HEK293 (cell line): Measurements from ENCODE around the gene TMEM151A.
A peak's percentile ranks its signal among the peaks of the same experiment; 100 is the strongest.

Experiments
- CTCF ChIA-PET: fragments of 350-600 bp; formaldehyde crosslinking; extraction: SDS; loops from one replicate; lab custom pipeline; 2021; ENCODE audit warnings: antibody characterized with exemption; lab: Yijun Ruan, JAX
- POLR2A ChIA-PET: fragments of 300-600 bp; formaldehyde crosslinking; extraction: SDS; loops from one replicate; lab custom pipeline; 2020; ENCODE audit warnings: antibody characterized with exemption, inconsistent platforms; lab: Yijun Ruan, JAX
- H3K27ac ChIP-seq: fragments of 200-500 bp; sonication (Bioruptor generic); 2 replicates; pipeline ENCODE4 v1.5.1; 2014; ENCODE audit warnings: low read depth, low read length, control low read depth, inconsistent platforms; ENCODE audit errors: extremely low read depth
- H3K36me3 ChIP-seq, 2 experiments: fragments of 200-500 bp in 1 of 2; sonication (Bioruptor generic) in 1 of 2; 1 replicate in 1 of 2; 2 replicates in 1 of 2; pipeline ENCODE4 v1.5.1; 2014 to 2017; ENCODE audit warnings: inconsistent platforms in 2 of 2, low read length in 2 of 2; ENCODE audit not compliant: control insufficient read depth in 2 of 2, insufficient read depth in 1 of 2
- H3K4me1 ChIP-seq: fragments of 200-500 bp; sonication (Bioruptor generic); 2 replicates; pipeline ENCODE4 v1.5.1; 2014; ENCODE audit warnings: mild to moderate bottlenecking, low read length, inconsistent platforms; ENCODE audit not compliant: control insufficient read depth, insufficient read depth
- H3K4me3 ChIP-seq: 2 replicates; pipeline ENCODE4 v1.5.1; 2011; ENCODE audit warnings: low read depth, mild to moderate bottlenecking, control low read depth, low read length, moderate library complexity
- H3K9me3 ChIP-seq: fragments of 200-500 bp; sonication (Bioruptor generic); 2 replicates; pipeline ENCODE4 v1.5.1; 2014; ENCODE audit warnings: low read depth, low read length, inconsistent platforms; ENCODE audit not compliant: control insufficient read depth, insufficient read depth
- BCL11B ChIP-seq: fragments of 450-650 bp; formaldehyde crosslinking; IDR thresholded peaks from 2 replicates; pipeline ENCODE4 v1.5.1; 2016; ENCODE audit warnings: low read depth, missing biosample characterization, missing genetic modification characterization
- KLF16 ChIP-seq: fragments of 450-650 bp; formaldehyde crosslinking; IDR thresholded peaks from 2 replicates; pipeline ENCODE4 v1.5.1; 2017; ENCODE audit warnings: missing biosample characterization, missing genetic modification characterization
- ZBTB8A ChIP-seq: fragments of 450-650 bp; formaldehyde crosslinking; IDR thresholded peaks from 2 replicates; pipeline ENCODE4 v1.5.1; 2016; ENCODE audit warnings: missing biosample characterization, missing genetic modification characterization
- ZNF221 ChIP-seq: fragments of 450-650 bp; formaldehyde crosslinking; IDR thresholded peaks from 2 replicates; pipeline ENCODE4 v1.5.1; 2017; ENCODE audit warnings: missing biosample characterization, missing genetic modification characterization, borderline replicate concordance
- ZNF324 ChIP-seq: fragments of 450-650 bp; formaldehyde crosslinking; IDR thresholded peaks from 2 replicates; pipeline ENCODE4 v1.5.1; 2016; ENCODE audit warnings: missing biosample characterization, missing genetic modification characterization
- ZNF335 ChIP-seq: fragments of 450-650 bp; formaldehyde crosslinking; conservative IDR thresholded peaks from 2 replicates; pipeline ENCODE4 v1.5.1; 2016; ENCODE audit warnings: missing biosample characterization, missing genetic modification characterization
- ZNF416 ChIP-seq: fragments of 450-650 bp; formaldehyde crosslinking; IDR thresholded peaks from 2 replicates; pipeline ENCODE4 v1.5.1; 2016; ENCODE audit warnings: missing biosample characterization, missing genetic modification characterization
- ZNF423 ChIP-seq: fragments of 450-650 bp; formaldehyde crosslinking; IDR thresholded peaks from 2 replicates; pipeline ENCODE4 v1.5.1; 2016; ENCODE audit warnings: missing biosample characterization, missing genetic modification characterization
- ZNF623 ChIP-seq: fragments of 450-650 bp; formaldehyde crosslinking; IDR thresholded peaks from 2 replicates; pipeline ENCODE4 v1.5.1; 2016; ENCODE audit warnings: missing biosample characterization, missing genetic modification characterization
- TF ChIP-seq, protein P1 (sequence below): fragments of 450-650 bp; formaldehyde crosslinking; conservative IDR thresholded peaks from 2 replicates; pipeline ENCODE4 v1.5.1; 2016; ENCODE audit warnings: low read depth, missing biosample characterization, missing genetic modification characterization
- TF ChIP-seq, protein P2 (sequence below): fragments of 450-650 bp; formaldehyde crosslinking; IDR thresholded peaks from 2 replicates; pipeline ENCODE4 v1.5.1; 2016; ENCODE audit warnings: missing biosample characterization, missing genetic modification characterization, borderline replicate concordance
- TF ChIP-seq, protein P3 (sequence below): fragments of 450-650 bp; formaldehyde crosslinking; IDR thresholded peaks from 2 replicates; pipeline ENCODE4 v1.5.1; 2016; ENCODE audit warnings: missing biosample characterization, missing genetic modification characterization

The TMEM151A gene

DNA sequence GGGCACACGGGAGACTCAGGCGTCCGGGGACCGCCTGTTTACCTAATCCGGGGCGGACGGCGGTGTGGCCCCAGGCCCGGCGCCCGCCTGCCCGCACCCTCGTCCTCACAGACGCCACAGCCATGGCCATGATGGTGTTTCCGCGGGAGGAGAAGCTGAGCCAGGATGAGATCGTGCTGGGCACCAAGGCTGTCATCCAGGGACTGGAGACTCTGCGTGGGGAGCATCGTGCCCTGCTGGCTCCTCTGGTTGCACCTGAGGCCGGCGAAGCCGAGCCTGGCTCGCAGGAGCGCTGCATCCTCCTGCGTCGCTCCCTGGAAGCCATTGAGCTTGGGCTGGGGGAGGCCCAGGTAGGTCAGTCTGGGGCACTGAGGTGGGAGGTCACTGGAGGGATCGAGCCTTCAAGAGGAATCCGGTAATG is 33.2 kb upstream of the TMEM151A start (continued):
- TF ChIP-seq, protein P1, sequence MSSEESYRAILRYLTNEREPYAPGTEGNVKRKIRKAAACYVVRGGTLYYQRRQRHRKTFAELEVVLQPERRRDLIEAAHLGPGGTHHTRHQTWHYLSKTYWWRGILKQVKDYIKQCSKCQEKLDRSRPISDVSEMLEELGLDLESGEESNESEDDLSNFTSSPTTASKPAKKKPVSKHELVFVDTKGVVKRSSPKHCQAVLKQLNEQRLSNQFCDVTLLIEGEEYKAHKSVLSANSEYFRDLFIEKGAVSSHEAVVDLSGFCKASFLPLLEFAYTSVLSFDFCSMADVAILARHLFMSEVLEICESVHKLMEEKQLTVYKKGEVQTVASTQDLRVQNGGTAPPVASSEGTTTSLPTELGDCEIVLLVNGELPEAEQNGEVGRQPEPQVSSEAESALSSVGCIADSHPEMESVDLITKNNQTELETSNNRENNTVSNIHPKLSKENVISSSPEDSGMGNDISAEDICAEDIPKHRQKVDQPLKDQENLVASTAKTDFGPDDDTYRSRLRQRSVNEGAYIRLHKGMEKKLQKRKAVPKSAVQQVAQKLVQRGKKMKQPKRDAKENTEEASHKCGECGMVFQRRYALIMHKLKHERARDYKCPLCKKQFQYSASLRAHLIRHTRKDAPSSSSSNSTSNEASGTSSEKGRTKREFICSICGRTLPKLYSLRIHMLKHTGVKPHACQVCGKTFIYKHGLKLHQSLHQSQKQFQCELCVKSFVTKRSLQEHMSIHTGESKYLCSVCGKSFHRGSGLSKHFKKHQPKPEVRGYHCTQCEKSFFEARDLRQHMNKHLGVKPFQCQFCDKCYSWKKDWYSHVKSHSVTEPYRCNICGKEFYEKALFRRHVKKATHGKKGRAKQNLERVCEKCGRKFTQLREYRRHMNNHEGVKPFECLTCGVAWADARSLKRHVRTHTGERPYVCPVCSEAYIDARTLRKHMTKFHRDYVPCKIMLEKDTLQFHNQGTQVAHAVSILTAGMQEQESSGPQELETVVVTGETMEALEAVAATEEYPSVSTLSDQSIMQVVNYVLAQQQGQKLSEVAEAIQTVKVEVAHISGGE (tag by site-specific recombination): 0 out of 2 replicates have a peak, but pooled peaks have one; percentile 5
- TF ChIP-seq ZNF335 (tag by site-specific recombination) (peak; percentile 95), KLF16 (tag by site-specific recombination) (no peak), BCL11B (tag by site-specific recombination) (no peak), ZNF416 (tag by site-specific recombination) (no peak), ZBTB8A (tag by site-specific recombination) (peak; percentile 71), ZNF221 (tag by site-specific recombination) (no peak), ZNF324 (no peak)
- TF ChIP-seq, protein P2, sequence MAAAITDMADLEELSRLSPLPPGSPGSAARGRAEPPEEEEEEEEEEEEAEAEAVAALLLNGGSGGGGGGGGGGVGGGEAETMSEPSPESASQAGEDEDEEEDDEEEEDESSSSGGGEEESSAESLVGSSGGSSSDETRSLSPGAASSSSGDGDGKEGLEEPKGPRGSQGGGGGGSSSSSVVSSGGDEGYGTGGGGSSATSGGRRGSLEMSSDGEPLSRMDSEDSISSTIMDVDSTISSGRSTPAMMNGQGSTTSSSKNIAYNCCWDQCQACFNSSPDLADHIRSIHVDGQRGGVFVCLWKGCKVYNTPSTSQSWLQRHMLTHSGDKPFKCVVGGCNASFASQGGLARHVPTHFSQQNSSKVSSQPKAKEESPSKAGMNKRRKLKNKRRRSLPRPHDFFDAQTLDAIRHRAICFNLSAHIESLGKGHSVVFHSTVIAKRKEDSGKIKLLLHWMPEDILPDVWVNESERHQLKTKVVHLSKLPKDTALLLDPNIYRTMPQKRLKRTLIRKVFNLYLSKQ: no peak
- TF ChIP-seq, protein P3, sequence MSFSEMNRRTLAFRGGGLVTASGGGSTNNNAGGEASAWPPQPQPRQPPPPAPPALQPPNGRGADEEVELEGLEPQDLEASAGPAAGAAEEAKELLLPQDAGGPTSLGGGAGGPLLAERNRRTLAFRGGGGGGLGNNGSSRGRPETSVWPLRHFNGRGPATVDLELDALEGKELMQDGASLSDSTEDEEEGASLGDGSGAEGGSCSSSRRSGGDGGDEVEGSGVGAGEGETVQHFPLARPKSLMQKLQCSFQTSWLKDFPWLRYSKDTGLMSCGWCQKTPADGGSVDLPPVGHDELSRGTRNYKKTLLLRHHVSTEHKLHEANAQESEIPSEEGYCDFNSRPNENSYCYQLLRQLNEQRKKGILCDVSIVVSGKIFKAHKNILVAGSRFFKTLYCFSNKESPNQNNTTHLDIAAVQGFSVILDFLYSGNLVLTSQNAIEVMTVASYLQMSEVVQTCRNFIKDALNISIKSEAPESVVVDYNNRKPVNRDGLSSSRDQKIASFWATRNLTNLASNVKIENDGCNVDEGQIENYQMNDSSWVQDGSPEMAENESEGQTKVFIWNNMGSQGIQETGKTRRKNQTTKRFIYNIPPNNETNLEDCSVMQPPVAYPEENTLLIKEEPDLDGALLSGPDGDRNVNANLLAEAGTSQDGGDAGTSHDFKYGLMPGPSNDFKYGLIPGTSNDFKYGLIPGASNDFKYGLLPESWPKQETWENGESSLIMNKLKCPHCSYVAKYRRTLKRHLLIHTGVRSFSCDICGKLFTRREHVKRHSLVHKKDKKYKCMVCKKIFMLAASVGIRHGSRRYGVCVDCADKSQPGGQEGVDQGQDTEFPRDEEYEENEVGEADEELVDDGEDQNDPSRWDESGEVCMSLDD (tag by site-specific recombination): no peak

DNA sequence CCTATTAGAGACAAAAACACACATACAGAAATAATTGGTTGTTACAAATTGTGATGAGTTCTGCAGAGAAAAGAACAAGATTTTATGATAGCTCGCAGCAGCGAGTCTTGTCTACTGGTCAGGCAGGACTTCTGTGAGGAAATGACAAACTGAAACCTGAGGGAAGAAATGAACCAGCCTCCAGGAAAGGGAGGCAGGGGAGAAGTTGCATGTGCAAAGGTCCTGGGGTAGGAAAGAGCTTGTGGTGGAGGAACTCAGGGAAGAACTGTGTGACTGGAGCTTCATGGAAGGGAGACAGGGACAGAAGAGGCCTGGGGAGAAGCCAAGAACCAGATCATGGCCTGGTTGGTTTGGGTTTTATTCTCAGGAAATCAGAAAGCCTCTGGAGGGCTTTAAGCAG is 32.5 kb upstream of the TMEM151A start:
- POLR2A ChIA-PET: interaction anchor here (0.6 to 1.1 kb wide), 2 partner anchors 9 to 459 kb away, joined by 3 to 8 read pairs; partner anchors contain the start of gene RAB1B
- TF ChIP-seq ZNF423 (tag by site-specific recombination) (no peak), ZNF623 (tag by site-specific recombination) (peak; percentile 99)
- TF ChIP-seq, protein P1 (tag by site-specific recombination): no peak

More for the DNA sequence above, 32.5 kb upstream of the TMEM151A start:
- peaks cover 3 to 52% of the 10 kb centered on the region in 2 experiments; a peak in 1 of 3 replicates for H3K36me3 ChIP-seq
- CTCF ChIA-PET: interaction anchor here (0.6 to 1.4 kb wide), 8 partner anchors 11 to 835 kb away, joined by 3 to 6 read pairs (median 4); partner anchors contain the start of genes B4GAT1 and YIF1A
- no peaks in the 10 kb centered on the region for H3K9me3 ChIP-seq
- H3K4me1 ChIP-seq: no peaks in the 10 kb centered on the region
- H3K4me3 ChIP-seq: no peak overlapping the region
- H3K27ac ChIP-seq: no peak overlapping the region
